Adipose tissue (tissue), 3 donors: Measurements from ENCODE around the gene TRAK2. TPM values are rescaled to one million over a fixed set of nuclear protein-coding genes. Genes with fewer than 3 reads are reported as not detected.
"Not testable (repeated sequence)": the region's sequence is repeated elsewhere in the genome, so short reads cannot be mapped to it uniquely, and the experiment has no call there.

Source experiments
- H3K27ac ChIP-seq: one replicate; pipeline ENCODE4 v1.5.1; 2013; ENCODE audit warnings: low read depth, low read length
- WGBS, 3 donors: extraction: QIAGEN DNeasy Blood & Tissue Kit; methylation state at CpG; one replicate each; pipeline ENCODE4 v1.1.7; 2013; 5-methylcytosine and 5-hydroxymethylcytosine counted together
- polyA plus RNA-seq, 3 donors: library from polyadenylated mRNA; stranded (reverse); fragments of 200-250 nt; gene quantifications; one replicate each; pipeline ENCODE4 v1.2.3, GENCODE V29; 2013
- donor health status: healthy with polysubstance abuse.
- donor health status: Bipolar disorder and iron deficiency.
- donor health status: healthy.

The TRAK2 gene
- polyA plus RNA-seq, 3 donors, result 7.7 to 66.6 (median 15.0) TPM

GRCh38 chr2:201378496-201379397, 72.5 kb downstream of the TRAK2 start:
- 82 to 92% (median 84%) methylated on average over 5 of the region's 5 CpGs for WGBS, 3 donors

DNA sequence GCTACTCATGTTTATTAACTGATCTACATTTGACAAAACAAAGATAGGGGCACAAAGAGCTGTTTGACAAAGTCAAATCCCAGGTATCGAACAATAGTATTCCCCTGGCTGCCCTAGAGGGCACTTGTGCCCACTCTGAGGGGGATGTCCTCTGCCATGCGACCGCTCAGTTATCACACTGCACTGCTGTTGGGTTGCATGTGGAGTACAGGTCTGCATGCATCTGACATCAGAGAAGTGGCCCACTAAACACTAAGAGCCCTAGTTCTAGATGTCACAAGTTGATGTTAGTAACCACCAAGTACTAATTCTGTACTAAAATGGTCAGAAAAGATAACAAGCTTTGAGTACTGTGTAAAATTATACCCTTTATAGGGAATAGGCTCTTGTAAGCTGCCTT, 74.0 kb downstream of the TRAK2 start:
- WGBS, 3 donors, result 90 to 97% (median 95%) methylated on average over 3 of the region's 3 CpGs
- no peak overlapping the region for H3K27ac ChIP-seq

More at GRCh38 chr2:201378496-201379397, 72.5 kb downstream of the TRAK2 start:
- no peak overlapping the region for H3K27ac ChIP-seq

GRCh38 chr2:201369775-201370174, 81.5 kb downstream of the TRAK2 start:
- 90 to 92% (median 90%) methylated on average over 11 of the region's 11 CpGs for WGBS, 3 donors
- H3K27ac ChIP-seq, result no peak overlapping the region

- 90 to 99% (median 91%) methylated on average over 8 of the region's 8 CpGs for WGBS, 3 donors
- H3K27ac ChIP-seq, result not testable (repeated sequence)
Observed at GRCh38 chr2:201369318-201369717, 81.9 kb downstream of the TRAK2 start.

- H3K27ac ChIP-seq, result no peak overlapping the region
Observed at GRCh38 chr2:201366146-201366545, 85.1 kb downstream of the TRAK2 start.

DNA sequence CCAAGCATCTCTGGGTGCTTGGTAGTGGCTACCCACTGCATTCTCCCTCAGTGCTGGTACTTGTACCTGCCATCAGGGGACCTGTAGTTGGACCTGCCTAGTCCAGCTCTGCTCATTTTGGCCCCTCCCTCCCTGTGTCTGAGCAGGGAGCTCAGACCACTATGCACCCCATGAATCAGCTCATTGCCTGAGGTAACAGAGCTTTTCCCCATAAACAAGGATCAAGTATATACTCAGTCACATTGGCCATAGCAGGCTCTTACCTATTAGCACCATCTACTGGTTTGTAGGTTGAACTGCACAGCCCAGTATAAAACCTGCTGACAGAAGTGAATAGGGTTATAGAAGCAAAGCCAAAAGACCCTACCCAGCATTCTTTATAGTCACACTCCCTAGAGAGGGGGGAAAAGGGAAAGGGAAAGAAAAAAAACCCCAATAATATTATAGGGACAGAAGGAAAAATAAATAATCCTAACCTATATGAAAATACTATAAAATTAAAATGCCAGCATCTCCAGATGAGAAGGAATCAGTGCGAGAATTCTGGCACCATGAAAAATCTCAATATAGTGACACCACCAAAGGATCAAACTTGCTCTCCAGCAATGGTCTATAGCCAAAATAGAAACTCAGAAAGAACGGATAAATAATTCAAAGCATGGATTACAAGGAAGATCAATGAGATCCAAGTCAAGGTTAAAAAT, 87.2 kb downstream of the TRAK2 start:
- WGBS, 3 donors, result 68 to 87% (median 82%) methylated on average over 2 of the region's 2 CpGs
- H3K27ac ChIP-seq, result no peak overlapping the region

GRCh38 chr2:201362396-201362795, 88.9 kb downstream of the TRAK2 start:
- 95 to 100% (median 98%) methylated on average over 2 of the region's 2 CpGs for WGBS, 3 donors
- H3K27ac ChIP-seq, result no peak overlapping the region

DNA sequence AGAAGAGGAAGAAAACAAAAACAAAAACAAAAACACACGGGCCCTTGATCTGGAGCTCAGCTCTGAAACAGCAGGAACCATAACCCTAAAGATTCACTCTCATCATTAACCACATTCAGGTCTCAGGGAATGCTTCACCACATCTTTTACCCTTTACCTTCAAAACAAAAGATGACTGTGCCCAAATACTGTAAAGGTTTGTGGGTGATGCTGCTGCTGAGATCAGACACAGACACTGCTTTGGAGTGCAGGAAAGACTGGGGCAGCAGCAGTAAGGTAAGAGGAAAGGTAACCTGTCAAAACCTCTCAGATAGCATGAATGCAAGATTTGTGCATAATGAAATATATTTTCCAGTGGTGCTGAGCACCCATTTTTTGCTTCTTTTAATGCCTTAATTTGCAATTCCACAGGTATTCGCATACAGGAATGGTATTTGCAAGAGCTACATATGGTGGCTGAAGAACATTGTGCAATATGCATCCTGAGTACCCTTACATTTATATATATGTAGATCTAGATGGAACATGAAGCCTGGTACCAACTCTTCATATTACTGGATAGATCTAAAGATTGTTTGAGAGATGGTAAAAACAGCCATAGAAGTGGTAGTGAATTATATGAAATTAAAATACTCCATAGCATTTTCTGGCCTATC, 90.1 kb downstream of the TRAK2 start:
- no peak overlapping the region for H3K27ac ChIP-seq
- WGBS, 3 donors, result 84 to 91% (median 87%) methylated on average over 2 of the region's 2 CpGs

- WGBS, 3 donors, result 92 to 93% (median 92%) methylated on average over 4 of the region's 4 CpGs
- H3K27ac ChIP-seq, result no peak overlapping the region
Observed at GRCh38 chr2:201360256-201360655, 91.0 kb downstream of the TRAK2 start.

GRCh38 chr2:201358684-201359083, 92.6 kb downstream of the TRAK2 start:
- H3K27ac ChIP-seq, result no peak overlapping the region
- WGBS, 3 donors, result 85 to 94% (median 91%) methylated on average over 7 of the region's 7 CpGs

DNA sequence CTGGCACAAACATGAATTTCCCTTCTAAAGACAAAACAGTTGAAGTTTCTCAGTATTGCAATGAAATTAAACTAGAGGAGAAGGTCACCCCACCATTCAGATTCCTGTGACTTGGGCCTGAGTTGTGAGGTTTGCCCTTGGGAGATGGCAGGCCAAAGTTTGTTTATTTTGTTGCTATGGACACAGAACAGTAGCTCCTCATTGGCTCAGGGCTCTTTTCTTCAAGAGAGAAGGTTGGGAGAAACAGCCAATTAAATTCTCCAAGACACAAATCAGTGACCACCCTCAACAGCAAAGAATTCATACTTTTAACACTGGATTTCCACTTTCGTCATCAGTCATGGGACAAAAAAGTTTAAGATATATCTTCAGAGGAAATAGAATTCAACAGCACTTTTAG, 94.0 kb downstream of the TRAK2 start, which contains the start of gene FLACC1:
Gene FLACC1 (minus strand): TSS at position 125 of the 400 bp plus-strand sequence. CDS start 5,941 bp downstream, outside the sequence.
- 44 to 57% (median 53%) methylated on average over 1 of the region's 1 CpG for WGBS, 3 donors
- no peak within 1 kb of the TSS for H3K27ac ChIP-seq

DNA sequence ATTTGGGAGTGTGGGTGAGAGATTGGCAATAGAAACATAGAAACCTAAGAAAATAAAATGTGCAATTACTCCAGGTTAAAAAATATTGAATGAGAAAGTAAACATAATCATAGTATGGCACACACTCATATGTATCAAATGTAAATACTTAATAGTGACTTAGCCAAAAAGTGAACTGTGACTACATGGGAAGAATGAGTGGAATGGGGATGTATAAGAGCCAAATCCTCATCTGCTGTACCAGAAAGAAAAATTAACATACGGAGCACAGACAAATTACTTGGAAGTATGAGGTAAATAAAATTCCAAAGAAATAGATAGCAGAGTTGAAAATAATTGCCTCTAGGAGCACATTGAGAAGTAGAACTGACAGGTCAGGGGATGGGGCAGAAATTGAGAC, 98.1 kb downstream of the TRAK2 start:
- WGBS, 3 donors, result 53 to 74% (median 72%) methylated on average over 1 of the region's 1 CpG
- no peak overlapping the region for H3K27ac ChIP-seq

- 86 to 99% (median 94%) methylated on average over 4 of the region's 4 CpGs for WGBS, 3 donors
- H3K27ac ChIP-seq, result no peak overlapping the region
Observed at GRCh38 chr2:201350879-201351278, 100.4 kb downstream of the TRAK2 start.

- H3K27ac ChIP-seq, result no peak overlapping the region
- WGBS, 3 donors, result 56 to 80% (median 75%) methylated on average over 4 of the region's 4 CpGs
Observed at GRCh38 chr2:201349601-201350000, 101.7 kb downstream of the TRAK2 start.

DNA sequence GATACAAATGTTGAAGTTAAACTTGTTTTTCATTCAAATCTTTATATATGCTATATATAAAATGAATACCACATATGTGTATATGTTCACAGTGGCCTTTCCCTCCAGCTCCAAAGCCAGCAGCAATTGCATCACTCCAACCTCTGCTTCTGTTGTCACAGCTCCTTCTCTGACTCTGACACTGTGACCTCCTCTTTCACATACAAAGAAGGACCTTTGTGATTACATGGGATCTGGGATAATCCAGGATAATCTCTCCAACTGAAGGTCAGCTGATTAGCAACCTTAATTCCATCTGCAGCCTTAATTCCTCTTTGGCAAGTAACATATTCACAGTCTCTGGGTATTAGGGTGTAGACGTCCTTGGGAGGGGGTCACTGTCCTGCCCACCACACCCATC, 102.5 kb downstream of the TRAK2 start:
- no peak overlapping the region for H3K27ac ChIP-seq
- WGBS, 3 donors, result 80 to 89% (median 81%) methylated on average over 1 of the region's 1 CpG

DNA sequence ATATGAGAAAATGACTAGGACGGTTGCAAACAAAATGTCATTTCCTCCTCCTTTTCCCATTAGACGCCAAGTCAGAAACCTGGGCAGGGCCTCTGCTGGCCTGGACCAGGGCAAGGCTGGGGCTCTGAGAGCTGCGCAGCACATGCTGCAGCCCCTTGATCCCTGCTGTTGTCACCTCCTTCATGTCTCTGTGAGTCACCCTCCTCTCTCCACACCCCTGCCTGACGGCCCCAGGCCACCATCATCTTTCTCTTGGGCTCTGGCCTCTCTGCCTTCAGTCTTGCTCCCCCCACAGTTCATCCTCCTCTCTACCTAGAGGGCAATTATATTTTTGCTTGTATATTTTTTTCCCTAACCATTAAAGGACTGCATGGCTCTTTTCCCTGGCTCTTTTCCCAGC, 104.1 kb downstream of the TRAK2 start:
- WGBS, 3 donors, result 86 to 93% (median 89%) methylated on average over 4 of the region's 4 CpGs
- no peak overlapping the region for H3K27ac ChIP-seq

GRCh38 chr2:201345625-201346213, 105.5 kb downstream of the TRAK2 start:
- H3K27ac ChIP-seq, result no peak overlapping the region
- WGBS, 3 donors, result 87 to 92% (median 87%) methylated on average over 7 of the region's 7 CpGs

DNA sequence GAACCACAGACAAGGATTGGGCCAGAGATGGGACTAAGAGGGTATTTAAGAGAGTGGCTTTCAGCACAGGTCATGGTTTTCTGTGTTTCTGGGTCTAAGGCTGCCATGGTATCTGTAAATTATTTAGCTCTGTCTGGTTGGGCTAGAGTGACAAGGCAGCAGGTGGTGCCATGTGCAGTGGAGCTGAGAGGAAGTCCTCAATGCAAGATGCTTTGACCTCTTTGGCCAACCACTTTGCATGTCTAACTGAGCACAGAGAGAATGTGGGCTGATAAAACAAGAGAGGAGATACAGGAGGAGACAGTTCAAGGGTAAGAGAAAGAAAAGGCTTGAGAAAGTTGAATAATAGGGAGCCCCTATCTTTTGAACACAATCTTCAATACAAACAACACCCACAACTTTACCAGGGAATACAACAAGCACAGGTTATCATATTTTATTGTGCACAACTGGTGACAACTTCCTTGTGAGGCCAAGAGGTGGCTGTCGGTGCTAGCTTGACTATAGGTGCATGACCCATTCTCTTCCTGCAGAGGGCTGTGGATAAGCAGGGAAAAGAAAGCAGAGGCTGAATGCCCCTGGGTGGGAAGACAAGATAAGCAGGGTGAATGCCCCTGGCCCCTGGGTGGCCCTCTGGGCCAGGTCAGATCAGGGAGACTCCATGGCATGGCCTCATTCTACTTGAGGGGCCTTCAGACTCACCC, 106.4 kb downstream of the TRAK2 start:
- H3K27ac ChIP-seq, result no peak overlapping the region
- 56 to 88% (median 79%) methylated on average over 1 of the region's 1 CpG for WGBS, 3 donors
